ENCODE data around the gene NME4. TPM values are rescaled to one million over a fixed set of nuclear protein-coding genes. Genes with fewer than 3 reads are reported as not detected.

The NME4 gene
- total RNA-seq, 1 experiment from 2014 or later = 140 TPM

GRCh38 chr16:352547-353403 lies 44.2 kb upstream of the NME4 start, which contains the start of gene AXIN1:
AXIN1 (minus strand) TSS chr16:352723; CDS start chr16:347025, 5,698 bp downstream.
- peaks cover 9% of the 10 kb centered on the region; the same call in 1 of the 2 replicates for H3K4me1 ChIP-seq
- peak within 1 kb of the TSS; percentile 74 for H3K4me3 Mint-ChIP-seq (ENCODE audit: unreplicated experiment)
- H3K27ac Mint-ChIP-seq (ENCODE audit: unreplicated experiment) = no peak within 1 kb of the TSS
- POLR2A ChIA-PET = interaction anchor here (0.5 to 2.1 kb wide), 17 partner anchors 9 to 1739 kb away, joined by 3 to 19 read pairs (median 4); partner anchors contain the start of genes LUC7L and MRPL28
- H3K4me1 Mint-ChIP-seq (ENCODE audit: low read depth, unreplicated experiment) = no peaks in the 10 kb centered on the region
- intact Hi-C loops (cut with micrococcal nuclease; ENCODE audit: unreplicated experiment) = loop anchor here (5.0 kb wide), 1 partner anchor 125 kb away; the partner anchor contains the start of gene LUC7L
- BruUV-seq (replicated peaks) = no TSS peak
- DNase-seq = peak; percentile 99
- H3K9me3 Mint-ChIP-seq (ENCODE audit: unreplicated experiment) = no peaks in the 10 kb centered on the region
- peaks cover 1% of the 10 kb centered on the region; the same call in 1 of the 2 replicates for H3K36me3 ChIP-seq (ENCODE audit: control insufficient read depth, insufficient read depth, low read length)
- no peaks in the 10 kb centered on the region for H3K36me3 Mint-ChIP-seq (ENCODE audit: insufficient read depth, unreplicated experiment)
- H3K27me3 ChIP-seq (replicated peaks; ENCODE audit: control insufficient read depth, insufficient read depth, low read length) = no peaks in the 10 kb centered on the region
- TF ChIP-seq CTCF (IDR thresholded peaks at IDR 0.05; ENCODE audit: insufficient read depth in 1 of 2, low read depth in 1 of 2, low read length in 1 of 2, severe bottlenecking in 1 of 2, unreplicated experiment in 1 of 2) = peak; percentile 24 to 40
- H3K4me3 ChIP-seq (ENCODE audit: low read depth, low read length) = peak within 1 kb of the TSS; percentile 66
- no peaks in the 10 kb centered on the region for H3K27me3 Mint-ChIP-seq (ENCODE audit: insufficient read depth, unreplicated experiment)
- H3K9me3 ChIP-seq = no peaks in the 10 kb centered on the region
- CTCF ChIA-PET = interaction anchor here (0.5 to 1.4 kb wide), 28 partner anchors 9 to 991 kb away, joined by 3 to 19 read pairs (median 4); partner anchors contain the start of genes LUC7L and MRPL28

- Mint-ChIP-seq H3K27ac (ENCODE audit: unreplicated experiment) (no peak overlapping the region), H3K36me3 (ENCODE audit: insufficient read depth, unreplicated experiment) (no peaks in the 10 kb centered on the region), H3K4me1 (ENCODE audit: low read depth, unreplicated experiment) (no peaks in the 10 kb centered on the region), H3K4me3 (ENCODE audit: unreplicated experiment) (peak overlapping the region; percentile 66), H3K27me3 (ENCODE audit: insufficient read depth, unreplicated experiment) (no peaks in the 10 kb centered on the region), H3K9me3 (ENCODE audit: unreplicated experiment) (no peaks in the 10 kb centered on the region)
- Histone ChIP-seq H3K27me3 (replicated peaks; ENCODE audit: control insufficient read depth, insufficient read depth, low read length) (no peaks in the 10 kb centered on the region), H3K4me1 (peaks cover 9% of the 10 kb centered on the region; the same call in 1 of the 2 replicates), H3K36me3 (ENCODE audit: control insufficient read depth, insufficient read depth, low read length) (peaks cover 1% of the 10 kb centered on the region; the same call in 1 of the 2 replicates), H3K4me3 (ENCODE audit: low read depth, low read length) (peak overlapping the region; percentile 56), H3K9me3 (no peaks in the 10 kb centered on the region)
- TF ChIP-seq CTCF (IDR thresholded peaks at IDR 0.05; ENCODE audit: insufficient read depth in 1 of 2, low read depth in 1 of 2, low read length in 1 of 2, severe bottlenecking in 1 of 2, unreplicated experiment in 1 of 2) = no peak
- intact Hi-C loops (cut with micrococcal nuclease; ENCODE audit: unreplicated experiment) = loop anchor here (5.0 kb wide), 1 partner anchor 126 kb away; the partner anchor contains the start of gene LUC7L
- BruUV-seq (replicated peaks) = no TSS peak
- DNase-seq = no peak
- CTCF ChIA-PET = interaction anchor here (0.6 to 1.4 kb wide), 24 partner anchors 9 to 257 kb away, joined by 3 to 19 read pairs (median 4); partner anchors contain the start of genes LUC7L and MRPL28
- POLR2A ChIA-PET = interaction anchor here (0.5 to 2.1 kb wide), 14 partner anchors 8 to 1026 kb away, joined by 3 to 19 read pairs (median 4); partner anchors contain the start of genes LUC7L and MRPL28
These were observed 43.4 kb upstream of the NME4 start for GRCh38 chr16:353404-354290.

All from Caco-2 (cell line).